Neuron (in vitro differentiated cells): ENCODE data around the gene TLR7.

ENCODE experiments used
- H2AFZ ChIP-seq: one replicate; pipeline ENCODE4 v1.6.1; 2013; ENCODE audit warnings: low read depth, mild to moderate bottlenecking, inconsistent platforms, low read length, moderate library complexity
- H3K27me3 ChIP-seq: one replicate; pipeline ENCODE4 v1.6.1; 2013; ENCODE audit warnings: low read length; ENCODE audit not compliant: insufficient read depth
- H3K36me3 ChIP-seq: one replicate; pipeline ENCODE4 v1.6.1; 2013; ENCODE audit warnings: low read length; ENCODE audit not compliant: insufficient read depth
- H3K4me1 ChIP-seq: one replicate; pipeline ENCODE4 v1.6.1; 2013; ENCODE audit warnings: low read length; ENCODE audit not compliant: insufficient read depth
- H3K4me3 ChIP-seq: 2 replicates; pipeline ENCODE4 v1.5.1; 2013; ENCODE audit warnings: mild to moderate bottlenecking, low read length, moderate library complexity
- H3K9me3 ChIP-seq: one replicate; pipeline ENCODE4 v1.6.1; 2013; ENCODE audit warnings: low read length

Gene TLR7

GRCh38 chrX:12919051-12919450 is 52.2 kb downstream of the TLR7 start:
- Histone ChIP-seq H3K9me3 (no peaks in the 10 kb centered on the region), H2AFZ (no peak overlapping the region), H3K27me3 (peaks cover 3% of the 10 kb centered on the region), H3K4me1 (no peaks in the 10 kb centered on the region), H3K36me3 (no peaks in the 10 kb centered on the region), H3K4me3 (no peak overlapping the region)

GRCh38 chrX:12919620-12920019 is 52.7 kb downstream of the TLR7 start:
- H3K9me3 ChIP-seq, result no peaks in the 10 kb centered on the region
- H3K27me3 ChIP-seq, result peaks cover 3% of the 10 kb centered on the region
- H3K4me1 ChIP-seq, result no peaks in the 10 kb centered on the region
- H2AFZ ChIP-seq, result no peak overlapping the region
- H3K4me3 ChIP-seq, result no peak overlapping the region
- H3K36me3 ChIP-seq, result no peaks in the 10 kb centered on the region

- H2AFZ ChIP-seq, result no peak overlapping the region
- no peak overlapping the region for H3K4me3 ChIP-seq
- H3K9me3 ChIP-seq, result no peaks in the 10 kb centered on the region
- H3K4me1 ChIP-seq, result no peaks in the 10 kb centered on the region
- peaks cover 2% of the 10 kb centered on the region for H3K27me3 ChIP-seq
- no peaks in the 10 kb centered on the region for H3K36me3 ChIP-seq
Measured at GRCh38 chrX:12920990-12921389, 54.1 kb downstream of the TLR7 start.

GRCh38 chrX:12921886-12922598 is 55.2 kb downstream of the TLR7 start:
- Histone ChIP-seq H3K27me3 (peaks cover 2% of the 10 kb centered on the region), H3K4me3 (no peak overlapping the region), H3K36me3 (no peaks in the 10 kb centered on the region), H2AFZ (no peak overlapping the region), H3K9me3 (no peaks in the 10 kb centered on the region), H3K4me1 (no peaks in the 10 kb centered on the region)

- no peaks in the 10 kb centered on the region for H3K4me1 ChIP-seq
- H3K27me3 ChIP-seq, result peaks cover 2% of the 10 kb centered on the region
- no peaks in the 10 kb centered on the region for H3K36me3 ChIP-seq
- no peak overlapping the region for H2AFZ ChIP-seq
- no peak overlapping the region for H3K4me3 ChIP-seq
- no peaks in the 10 kb centered on the region for H3K9me3 ChIP-seq
Measured at GRCh38 chrX:12922599-12922919, 55.7 kb downstream of the TLR7 start.

- H3K4me1 ChIP-seq, result no peaks in the 10 kb centered on the region
- no peak overlapping the region for H3K4me3 ChIP-seq
- H3K27me3 ChIP-seq, result peaks cover 2% of the 10 kb centered on the region
- no peaks in the 10 kb centered on the region for H3K36me3 ChIP-seq
- H2AFZ ChIP-seq, result no peak overlapping the region
- H3K9me3 ChIP-seq, result no peaks in the 10 kb centered on the region
Measured at GRCh38 chrX:12929701-12930100, 62.8 kb downstream of the TLR7 start.

- Histone ChIP-seq H3K9me3 (no peaks in the 10 kb centered on the region), H2AFZ (no peak overlapping the region), H3K27me3 (peaks cover 2% of the 10 kb centered on the region), H3K4me3 (no peak overlapping the region), H3K4me1 (no peaks in the 10 kb centered on the region), H3K36me3 (no peaks in the 10 kb centered on the region)
Measured at GRCh38 chrX:12930150-12930549, 63.3 kb downstream of the TLR7 start.

GRCh38 chrX:12932244-12932643 is 65.4 kb downstream of the TLR7 start:
- no peak overlapping the region for H3K4me3 ChIP-seq
- no peak overlapping the region for H2AFZ ChIP-seq
- peaks cover 2% of the 10 kb centered on the region for H3K27me3 ChIP-seq
- no peaks in the 10 kb centered on the region for H3K4me1 ChIP-seq
- peaks cover 2% of the 10 kb centered on the region for H3K9me3 ChIP-seq
- no peaks in the 10 kb centered on the region for H3K36me3 ChIP-seq

- peaks cover 2% of the 10 kb centered on the region for H3K9me3 ChIP-seq
- H3K27me3 ChIP-seq, result peaks cover 2% of the 10 kb centered on the region
- H3K4me1 ChIP-seq, result no peaks in the 10 kb centered on the region
- no peak overlapping the region for H2AFZ ChIP-seq
- H3K36me3 ChIP-seq, result no peaks in the 10 kb centered on the region
- H3K4me3 ChIP-seq, result no peak overlapping the region
Measured at GRCh38 chrX:12934850-12935249, 68.0 kb downstream of the TLR7 start.

- H3K36me3 ChIP-seq, result no peaks in the 10 kb centered on the region
- H3K9me3 ChIP-seq, result peaks cover 2% of the 10 kb centered on the region
- peaks cover 2% of the 10 kb centered on the region for H3K27me3 ChIP-seq
- H3K4me1 ChIP-seq, result no peaks in the 10 kb centered on the region
- H3K4me3 ChIP-seq, result no peak overlapping the region
- no peak overlapping the region for H2AFZ ChIP-seq
Measured at GRCh38 chrX:12936947-12937346, 70.1 kb downstream of the TLR7 start.
